Parathyroid adenoma (tissue), 2 donors: ENCODE data around the gene YIPF7.

Experiments used
- H2AFZ ChIP-seq: fragments of 300-600 bp; sonication (generic); one replicate; pipeline ENCODE4 v1.7.0; 2017; ENCODE audit warnings: antibody characterized with exemption, mild to moderate bottlenecking
- H3K27ac ChIP-seq: fragments of 300-600 bp; sonication (generic); one replicate; pipeline ENCODE4 v1.7.0; 2017
- H3K27me3 ChIP-seq: fragments of 300-600 bp; sonication (generic); one replicate; pipeline ENCODE4 v1.7.0; 2017; ENCODE audit warnings: low read length; ENCODE audit not compliant: control insufficient read depth, insufficient read depth
- H3K36me3 ChIP-seq: fragments of 300-600 bp; sonication (generic); one replicate; pipeline ENCODE4 v1.7.0; 2017; ENCODE audit warnings: low read length; ENCODE audit not compliant: control insufficient read depth, insufficient read depth
- H3K4me1 ChIP-seq: fragments of 300-600 bp; sonication (generic); one replicate; pipeline ENCODE4 v1.7.0; 2017; ENCODE audit warnings: control low read depth
- H3K4me2 ChIP-seq: fragments of 300-600 bp; sonication (generic); one replicate; pipeline ENCODE4 v1.7.0; 2017; ENCODE audit warnings: low read length
- H3K4me3 ChIP-seq: fragments of 300-600 bp; sonication (generic); one replicate; pipeline ENCODE4 v1.7.0; 2017; ENCODE audit warnings: low read depth, low read length
- H3K79me2 ChIP-seq: fragments of 300-600 bp; sonication (generic); one replicate; pipeline ENCODE4 v1.7.0; 2017; ENCODE audit warnings: control low read depth
- H3K9ac ChIP-seq: fragments of 300-600 bp; sonication (generic); one replicate; pipeline ENCODE4 v1.7.0; 2017; ENCODE audit warnings: mild to moderate bottlenecking
- H3K9me3 ChIP-seq: fragments of 300-600 bp; sonication (generic); one replicate; pipeline ENCODE4 v1.7.0; 2017; ENCODE audit warnings: low read length; ENCODE audit not compliant: control insufficient read depth
- TF ChIP-seq, protein P1 (sequence below): fragments of 300-600 bp; sonication (generic); IDR thresholded peaks from one replicate; pipeline ENCODE4 v1.7.0; 2017; ENCODE audit warnings: antibody characterized with exemption, mild to moderate bottlenecking
- donor health status: primary hyperparathyroidism.

YIPF7 gene

DNA sequence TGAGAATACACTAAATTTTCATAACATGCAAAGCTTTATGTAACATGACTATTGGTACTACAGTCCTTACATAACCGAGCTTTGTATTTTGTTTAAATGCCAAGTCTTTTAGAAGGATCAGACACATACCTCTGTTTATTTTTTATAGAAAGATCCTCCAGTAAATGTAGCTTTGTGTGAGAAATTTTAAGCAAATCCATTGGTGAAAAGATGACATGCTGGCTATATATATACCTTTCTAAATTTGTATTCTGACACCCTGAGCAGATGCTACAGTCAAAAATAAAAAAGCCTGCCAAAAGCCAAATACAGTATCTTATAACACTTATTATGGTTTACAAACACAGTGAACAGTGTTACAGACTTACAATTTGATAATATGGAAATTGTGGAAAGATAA, at the start of gene YIPF7:
TSS of gene YIPF7 (minus strand) at position 201 of the 400 bp plus-strand sequence. CDS start 1,525 bp downstream, outside the sequence.
- Histone ChIP-seq H3K27ac (no peak within 1 kb of the TSS), H3K79me2 (no peaks in the 10 kb centered on the region), H3K36me3 (no peaks in the 10 kb centered on the region), H3K27me3 (no peaks in the 10 kb centered on the region), H3K9me3 (no peaks in the 10 kb centered on the region), H3K4me2 (no peak within 1 kb of the TSS), H2AFZ (no peak within 1 kb of the TSS), H3K4me1 (no peaks in the 10 kb centered on the region), H3K9ac (no peak within 1 kb of the TSS), H3K4me3 (no peak within 1 kb of the TSS)
- TF ChIP-seq, protein P1, sequence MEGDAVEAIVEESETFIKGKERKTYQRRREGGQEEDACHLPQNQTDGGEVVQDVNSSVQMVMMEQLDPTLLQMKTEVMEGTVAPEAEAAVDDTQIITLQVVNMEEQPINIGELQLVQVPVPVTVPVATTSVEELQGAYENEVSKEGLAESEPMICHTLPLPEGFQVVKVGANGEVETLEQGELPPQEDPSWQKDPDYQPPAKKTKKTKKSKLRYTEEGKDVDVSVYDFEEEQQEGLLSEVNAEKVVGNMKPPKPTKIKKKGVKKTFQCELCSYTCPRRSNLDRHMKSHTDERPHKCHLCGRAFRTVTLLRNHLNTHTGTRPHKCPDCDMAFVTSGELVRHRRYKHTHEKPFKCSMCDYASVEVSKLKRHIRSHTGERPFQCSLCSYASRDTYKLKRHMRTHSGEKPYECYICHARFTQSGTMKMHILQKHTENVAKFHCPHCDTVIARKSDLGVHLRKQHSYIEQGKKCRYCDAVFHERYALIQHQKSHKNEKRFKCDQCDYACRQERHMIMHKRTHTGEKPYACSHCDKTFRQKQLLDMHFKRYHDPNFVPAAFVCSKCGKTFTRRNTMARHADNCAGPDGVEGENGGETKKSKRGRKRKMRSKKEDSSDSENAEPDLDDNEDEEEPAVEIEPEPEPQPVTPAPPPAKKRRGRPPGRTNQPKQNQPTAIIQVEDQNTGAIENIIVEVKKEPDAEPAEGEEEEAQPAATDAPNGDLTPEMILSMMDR: no peak

DNA sequence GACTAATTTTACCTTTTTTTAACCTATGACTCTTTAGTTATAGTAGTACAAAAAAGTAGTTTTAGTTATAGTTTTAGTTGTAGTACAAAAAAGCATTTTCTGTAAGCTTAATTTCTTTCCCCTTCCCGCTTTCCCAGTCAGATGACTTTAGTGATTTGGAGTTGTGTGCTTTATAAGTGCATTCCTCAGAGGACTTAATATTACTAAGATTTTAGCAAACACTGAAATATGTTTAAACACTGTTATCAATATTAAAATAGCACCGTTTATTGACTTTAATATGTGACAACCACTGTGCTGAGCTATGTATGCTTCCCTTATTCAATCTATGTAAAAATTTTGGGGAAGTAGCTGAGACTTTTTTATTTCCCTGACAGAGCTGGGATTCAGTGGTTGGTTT, 49.6 kb upstream of the YIPF7 start:
- Histone ChIP-seq H3K4me2 (no peak overlapping the region), H3K27ac (no peak overlapping the region), H3K4me1 (no peaks in the 10 kb centered on the region), H3K79me2 (no peaks in the 10 kb centered on the region), H3K9ac (no peak overlapping the region), H3K9me3 (no peaks in the 10 kb centered on the region), H3K27me3 (no peaks in the 10 kb centered on the region), H3K36me3 (no peaks in the 10 kb centered on the region), H2AFZ (no peak overlapping the region), H3K4me3 (no peak overlapping the region)
- TF ChIP-seq, protein P1: no peak

DNA sequence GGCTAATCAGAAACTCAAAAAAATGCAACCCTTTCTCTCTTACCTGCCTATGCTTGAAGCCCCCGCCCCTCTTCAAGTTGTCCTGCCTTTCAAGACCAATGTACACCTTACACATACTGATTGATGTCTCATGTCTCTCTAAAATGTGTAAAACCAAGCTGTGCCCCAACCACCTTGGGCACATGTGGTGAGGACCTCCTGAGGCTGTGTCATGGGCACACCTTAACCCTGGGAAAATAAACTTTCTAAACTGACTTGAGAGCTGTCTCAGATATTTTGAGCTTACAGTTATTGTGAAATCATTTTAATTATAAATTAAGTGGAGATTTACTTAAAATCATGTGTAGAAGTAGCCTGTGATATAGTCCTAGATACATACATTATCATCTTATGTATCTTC, 49.0 kb upstream of the YIPF7 start:
- Histone ChIP-seq H3K27me3 (no peaks in the 10 kb centered on the region), H3K79me2 (no peaks in the 10 kb centered on the region), H3K4me2 (no peak overlapping the region), H2AFZ (no peak overlapping the region), H3K27ac (no peak overlapping the region), H3K9me3 (no peaks in the 10 kb centered on the region), H3K4me1 (no peaks in the 10 kb centered on the region), H3K9ac (no peak overlapping the region), H3K4me3 (no peak overlapping the region), H3K36me3 (no peaks in the 10 kb centered on the region)
- TF ChIP-seq, protein P1: no peak

DNA sequence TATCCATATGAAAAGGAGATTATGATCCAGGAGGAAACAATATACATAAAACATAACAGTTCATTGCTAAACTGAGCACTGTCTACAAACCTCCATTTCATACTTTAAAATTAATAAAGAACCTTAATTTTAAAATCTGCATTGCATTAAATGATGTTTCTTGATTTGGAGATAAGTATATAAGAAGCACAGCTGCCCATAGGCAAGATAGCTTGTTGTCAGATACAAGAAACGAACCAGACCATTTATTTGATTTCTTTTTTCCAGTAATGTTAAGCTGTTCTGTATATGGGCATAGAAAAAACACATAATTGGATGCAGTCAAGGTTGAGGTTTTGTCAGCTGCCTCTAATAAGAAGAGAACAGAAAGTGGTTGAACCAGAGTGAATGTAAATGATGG, 33.2 kb upstream of the YIPF7 start:
- TF ChIP-seq, protein P1: no peak
- no peak overlapping the region for H3K9ac ChIP-seq
- H2AFZ ChIP-seq: no peak overlapping the region
- no peak overlapping the region for H3K4me2 ChIP-seq
- no peak overlapping the region for H3K4me3 ChIP-seq
- H3K4me1 ChIP-seq: no peaks in the 10 kb centered on the region
- H3K27me3 ChIP-seq: no peaks in the 10 kb centered on the region
- H3K79me2 ChIP-seq: no peaks in the 10 kb centered on the region
- H3K36me3 ChIP-seq: no peaks in the 10 kb centered on the region
- no peaks in the 10 kb centered on the region for H3K9me3 ChIP-seq
- H3K27ac ChIP-seq: no peak overlapping the region

DNA sequence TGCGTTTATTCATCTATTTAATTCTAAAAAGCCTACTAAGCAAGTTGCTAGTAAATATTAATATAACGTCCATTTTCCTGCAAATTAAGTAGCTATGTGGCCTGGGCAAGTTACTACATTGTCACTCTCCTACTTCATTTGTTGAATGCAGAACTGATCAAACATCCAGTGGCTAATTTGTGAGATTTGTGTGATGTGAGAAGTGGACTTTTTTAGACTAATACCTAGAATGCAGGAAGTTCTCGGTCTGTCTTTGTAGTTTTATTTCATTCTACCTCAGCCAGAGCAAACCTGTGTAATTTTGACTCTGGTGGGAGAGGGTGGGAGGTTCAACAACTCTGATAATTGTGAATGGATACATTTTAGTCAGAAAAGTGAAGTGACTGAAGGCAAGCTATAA, 27.6 kb upstream of the YIPF7 start:
- Histone ChIP-seq H3K4me2 (peak overlapping the region; percentile 82), H3K36me3 (no peaks in the 10 kb centered on the region), H3K79me2 (no peaks in the 10 kb centered on the region), H2AFZ (peak overlapping the region; percentile 87), H3K9ac (no peak overlapping the region), H3K9me3 (no peaks in the 10 kb centered on the region), H3K27ac (peak overlapping the region; percentile 64), H3K4me1 (peaks cover 3% of the 10 kb centered on the region), H3K4me3 (peak overlapping the region; percentile 90), H3K27me3 (no peaks in the 10 kb centered on the region)
- TF ChIP-seq, protein P1: no peak
